Epithelial cell of alveolus of lung (primary cell): ENCODE data around the gene SMPX. TPM values are rescaled to one million over a fixed set of nuclear protein-coding genes. Genes with fewer than 3 reads are reported as not detected.

Experiments used
- total RNA-seq: library from RNA; depleted of rRNA; stranded (reverse); fragments of >200 nt; gene quantifications from 2 replicates; pipeline ENCODE4 v1.2.1, GENCODE V29; 2015

SMPX gene
- not detected in 2 replicates for total RNA-seq

DNA sequence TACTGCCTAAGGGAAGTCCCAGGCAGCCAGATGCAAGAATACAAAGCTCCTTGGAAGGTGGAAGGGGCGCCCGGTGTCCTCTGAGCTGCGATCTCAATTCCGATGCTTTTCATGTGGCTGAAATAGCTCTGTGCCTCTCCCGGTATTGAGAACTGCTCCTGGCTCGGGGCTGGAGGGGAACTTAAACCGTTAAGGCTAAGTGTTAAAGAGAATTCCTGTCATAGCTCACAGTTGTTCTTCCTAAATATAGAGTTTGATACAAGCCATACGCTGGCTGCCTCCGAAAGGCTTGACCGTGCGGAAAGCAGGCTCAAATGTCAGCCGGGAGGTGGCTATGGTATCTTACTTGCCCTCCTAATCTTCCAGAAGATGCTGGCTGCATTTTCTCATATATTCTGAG, at the start of gene SMPX:
Gene SMPX (minus strand): TSS at position 157 of the 400 bp plus-strand sequence. CDS start 3,826 bp downstream, outside the sequence.

DNA sequence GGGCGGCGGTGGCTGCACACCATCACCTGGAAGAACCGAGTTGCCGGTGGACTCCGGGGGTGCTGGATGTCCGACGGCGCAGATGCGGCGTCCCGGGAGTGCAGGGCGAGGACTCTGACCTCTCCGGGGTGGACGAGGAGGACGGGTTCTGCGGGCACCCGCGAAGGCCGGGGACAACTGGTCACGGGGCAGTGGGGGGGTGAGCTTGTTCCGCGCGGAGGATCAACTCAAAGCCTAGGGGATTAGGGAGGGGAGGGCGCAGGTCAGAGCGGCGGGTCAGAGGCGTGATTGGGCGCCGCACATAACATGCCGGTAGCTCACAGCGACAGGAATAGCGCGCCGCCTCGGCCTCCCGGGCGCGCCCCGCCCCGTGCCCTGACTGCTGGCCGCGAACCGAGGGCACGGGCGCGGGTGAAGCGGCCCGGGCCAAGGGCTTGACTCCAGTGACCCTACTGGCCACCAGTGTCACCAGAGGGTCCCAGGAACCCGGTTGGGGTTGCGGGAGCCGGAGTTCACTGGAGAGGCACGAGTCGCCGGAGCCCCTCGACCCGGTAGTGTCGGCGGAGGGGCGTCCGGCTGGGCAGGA, 99.7 kb downstream of the SMPX start, which contains the start of gene KLHL34:
Gene KLHL34 (minus strand): TSS at position 179 of the 586 bp plus-strand sequence. CDS start 542 bp downstream, outside the sequence.

Other genes with a start within 250 kb of the SMPX start
- not detected in 2 replicates for gene KLHL34, start 99.8 kb downstream of the SMPX start, total RNA-seq
- gene MBTPS2, start 81.5 kb upstream of the SMPX start, total RNA-seq = 11.6 and 18.0 TPM in 2 replicates
- gene YY2, start 97.9 kb upstream of the SMPX start, total RNA-seq = 0.65 and 4.1 TPM in 2 replicates
- 64.7 and 138 TPM in 2 replicates for gene SMS, start 182.6 kb upstream of the SMPX start, total RNA-seq